Right ventricle myocardium superior (tissue), 1 donor: ENCODE results near the gene GFOD1. TPM values are rescaled to one million over a fixed set of nuclear protein-coding genes. Genes with fewer than 3 reads are reported as not detected.
"Not testable (repeated sequence)": the region's sequence is repeated elsewhere in the genome, so short reads cannot be mapped to it uniquely, and the experiment has no call there.

ENCODE experiments used
- ATAC-seq: fragments of 200-7000 bp; cut with Tn5 transposase; one replicate; pipeline ENCODE4 v1.9.1; 2020; ENCODE audit warnings: mild to moderate bottlenecking; ENCODE audit not compliant: poor library complexity
- DNase-seq: peaks from one replicate; pipeline ENCODE4 v3.0.0-alpha.2; 2020
- intact Hi-C: fragments of 100-400 bp; cut with DNase I; formaldehyde crosslinking; loops from one replicate; pipeline ENCODE4 v1.11.2; 2022
- total RNA-seq: library from RNA; stranded (reverse); fragmentation: NEBNext Ultra II Directional; extraction: Animal tissue kit (Norgen Biotek cat#: 25700); gene quantifications from one replicate; pipeline ENCODE4 v1.2.1, GENCODE V29; 2021
- donor health status: DM: no; HTN: yes; CAD: no; lungs with severe emphysema.

Gene GFOD1
- total RNA-seq, 1 donor from 2014 or later: 46.2 TPM

- intact Hi-C loops: no loop called here
- DNase-seq (no peak), ATAC-seq (no peak)
Observed at GRCh38 chr6:13453153-13453552, 34.2 kb downstream of the GFOD1 start.

DNA sequence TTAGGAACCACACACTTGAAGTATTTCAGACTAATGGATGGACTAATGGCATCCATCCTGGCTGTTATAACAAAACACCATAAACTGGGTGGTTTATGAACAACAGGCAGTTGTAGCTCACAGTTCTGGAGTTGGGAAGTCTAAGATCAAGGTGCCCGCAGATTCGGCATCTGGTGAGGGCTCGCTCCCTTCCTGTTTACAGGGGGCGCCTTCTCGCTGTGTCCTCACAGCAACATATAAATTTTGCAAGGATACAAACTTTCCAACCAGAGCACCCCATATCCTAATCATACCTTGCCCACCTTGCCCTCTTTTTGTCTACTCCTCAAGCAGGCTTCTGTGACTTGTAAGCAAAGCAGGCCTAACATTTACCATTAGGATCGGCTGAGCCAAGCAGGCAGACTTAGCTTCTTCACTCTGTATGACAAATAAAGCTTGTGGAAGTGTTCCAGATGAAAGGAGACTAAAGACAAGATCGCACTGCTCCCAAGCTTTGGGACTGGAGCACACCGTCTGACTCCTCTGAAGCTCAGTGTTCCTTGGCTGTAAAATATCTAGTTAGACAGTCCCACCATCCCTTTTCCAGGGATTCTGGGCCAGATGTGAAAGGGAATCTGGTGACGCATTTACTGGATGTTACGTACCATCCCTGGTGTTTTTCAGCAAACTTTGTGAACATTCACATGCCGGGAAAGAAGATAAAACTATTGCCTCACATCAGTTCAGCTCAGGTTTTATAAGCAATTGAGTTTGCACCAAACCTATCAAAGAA is 34.9 kb downstream of the GFOD1 start:
- intact Hi-C loops: no loop called here
- no peak for ATAC-seq
- DNase-seq: no peak

DNA sequence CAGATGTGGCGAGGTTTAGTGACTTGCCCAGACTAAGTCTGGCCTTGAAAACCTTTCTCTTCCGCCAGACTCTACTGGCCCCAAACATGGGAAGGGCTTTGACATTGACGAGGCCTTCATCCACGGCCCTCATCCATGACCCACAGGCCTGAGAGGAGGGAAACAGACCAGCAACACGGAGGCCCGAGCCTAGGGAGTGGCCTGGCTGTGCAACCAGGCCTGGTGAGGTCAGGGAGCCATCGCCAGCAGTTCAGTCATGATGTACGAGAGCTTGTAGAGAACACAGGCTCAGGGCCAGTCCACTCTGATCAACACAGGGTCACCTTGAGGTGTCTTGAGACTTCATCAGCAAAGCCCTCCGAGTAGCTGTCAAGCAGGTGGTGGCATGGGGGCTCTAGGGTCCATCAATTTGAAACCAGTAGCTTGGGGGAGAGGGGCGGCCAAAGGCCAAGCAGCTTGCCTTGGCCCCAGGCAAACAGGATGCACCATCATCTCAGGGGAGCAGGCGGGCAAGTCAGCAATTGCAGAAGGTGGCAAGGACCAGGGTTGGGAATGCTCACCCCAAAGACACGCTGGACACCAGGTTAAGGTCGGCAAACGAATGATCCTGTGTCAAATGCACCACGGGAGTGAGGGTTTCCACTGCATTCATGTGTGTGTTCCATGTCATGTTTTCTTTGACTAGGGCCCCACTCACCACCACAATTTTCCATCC is 36.1 kb downstream of the GFOD1 start:
- no peak for DNase-seq
- intact Hi-C loops: no loop called here

DNA sequence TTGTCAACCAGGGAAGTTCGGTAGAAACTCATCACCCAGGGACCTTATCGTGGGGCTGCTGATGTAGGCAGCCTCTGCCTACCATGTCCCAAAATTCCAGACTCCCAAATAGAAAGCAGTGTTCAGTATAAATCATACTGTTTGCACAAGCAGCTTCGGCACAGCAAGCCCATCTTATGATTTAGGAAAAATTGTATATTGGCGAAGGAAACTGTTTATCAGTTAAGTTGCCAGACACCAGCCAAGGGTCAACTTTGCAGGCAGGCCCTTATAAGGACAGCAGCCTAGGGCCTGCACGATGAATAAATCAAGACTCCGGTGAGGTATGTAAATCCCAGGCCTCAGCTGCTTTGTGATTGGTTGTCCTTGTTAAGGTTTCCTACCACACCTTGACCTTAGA is 36.8 kb downstream of the GFOD1 start:
- intact Hi-C loops: no loop called here
- DNase-seq: no peak

More for the DNA sequence above, 36.1 kb downstream of the GFOD1 start:
- ATAC-seq: no peak

GRCh38 chr6:13447949-13448724 is 39.3 kb downstream of the GFOD1 start:
- intact Hi-C loops: no loop called here
- ATAC-seq: peak; percentile 28
- DNase-seq: no peak

More for the DNA sequence above, 36.8 kb downstream of the GFOD1 start:
- ATAC-seq: no peak

DNA sequence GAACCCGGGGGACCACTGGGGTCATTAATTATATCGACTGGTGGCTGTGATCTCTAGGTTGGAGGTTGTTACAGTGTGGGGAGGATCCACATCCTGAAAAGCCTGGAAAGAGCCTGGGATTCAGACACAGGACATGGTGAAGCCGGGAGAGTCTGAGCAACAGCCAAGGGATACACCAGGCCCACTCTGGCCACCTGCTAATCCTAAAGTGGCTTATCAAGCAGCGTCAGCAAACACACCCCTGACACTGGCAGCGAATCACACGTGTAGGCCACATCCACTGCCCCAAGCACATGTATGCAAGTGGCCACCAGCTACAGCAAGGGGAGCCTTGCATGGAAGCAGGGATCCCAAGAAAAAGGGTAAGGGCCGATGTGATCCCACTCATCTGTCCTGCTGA is 41.0 kb downstream of the GFOD1 start:
- intact Hi-C loops: no loop called here
- peak; percentile 26 for ATAC-seq
- DNase-seq: no peak

DNA sequence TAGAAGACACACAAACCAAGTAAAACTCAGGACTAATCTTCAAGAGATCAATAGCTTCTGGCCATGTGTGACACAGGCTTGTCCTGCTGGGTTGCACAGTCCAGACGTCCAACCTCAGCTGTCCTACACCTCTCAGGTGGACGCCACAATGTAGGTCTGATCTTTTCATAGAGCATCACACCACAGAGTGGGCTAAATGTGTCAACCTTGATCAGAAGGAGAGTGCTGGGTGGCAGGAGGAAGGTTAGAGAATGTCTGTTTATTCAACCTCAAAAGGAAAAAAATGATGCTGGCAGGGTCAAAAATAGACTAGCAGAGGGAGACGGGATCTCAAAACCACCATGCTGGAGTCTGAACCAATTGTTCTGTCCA is 41.7 kb downstream of the GFOD1 start:
- DNase-seq (no peak), ATAC-seq (peak; percentile 14)
- intact Hi-C loops: no loop called here

DNA sequence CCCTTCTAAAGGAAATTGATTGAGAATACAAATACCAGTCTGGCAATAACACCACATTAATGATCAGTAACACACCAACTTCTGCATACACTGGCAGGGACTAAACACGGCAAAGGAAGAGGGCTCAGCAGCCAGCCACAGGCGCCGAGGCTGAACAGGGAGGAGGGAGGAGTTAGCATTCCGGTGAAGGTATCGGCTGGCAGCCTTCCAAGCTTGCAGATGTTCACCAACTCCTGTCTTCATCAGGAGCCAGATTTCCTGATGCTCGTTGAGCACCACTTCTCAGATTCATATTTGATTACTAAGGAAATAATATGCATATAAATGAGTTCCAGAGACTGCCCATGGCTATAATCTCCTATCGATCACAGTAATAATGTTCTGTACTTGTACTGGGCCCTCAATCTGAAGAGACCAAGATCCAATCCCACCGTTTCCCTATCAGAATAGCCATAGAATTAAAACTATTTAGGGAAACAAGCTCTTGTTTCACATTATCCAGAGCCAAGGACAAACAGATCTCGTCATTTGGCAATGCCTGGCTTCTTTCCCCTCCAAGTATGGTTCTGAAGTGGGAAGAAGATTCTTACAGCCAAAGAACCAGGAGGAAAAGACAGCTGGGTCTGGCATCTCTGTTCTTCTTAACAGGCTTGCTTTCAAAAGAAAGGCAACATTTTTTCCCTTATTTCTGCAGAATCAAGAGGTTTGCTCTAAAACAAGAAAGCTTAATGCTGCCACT is 42.2 kb downstream of the GFOD1 start:
- ATAC-seq: peak; percentile 65
- intact Hi-C loops: no loop called here
- peak; percentile 75 for DNase-seq

DNA sequence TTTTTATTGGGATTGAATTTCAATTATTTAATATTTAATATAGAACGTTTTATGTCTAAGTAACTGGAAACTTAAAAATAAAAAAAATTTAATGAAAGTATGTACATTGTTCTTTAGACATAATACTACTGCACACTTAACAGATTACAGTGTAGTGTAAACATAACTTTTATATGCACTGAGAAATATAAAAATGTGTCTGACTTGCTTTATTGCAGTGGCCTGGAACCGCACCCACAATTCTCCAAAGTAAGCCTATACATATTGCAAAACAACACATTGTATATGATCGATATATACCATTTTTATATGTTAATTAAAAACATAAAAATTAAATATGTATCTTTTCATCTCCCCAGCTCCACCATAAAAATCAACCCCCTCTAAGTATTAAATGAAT is 42.8 kb downstream of the GFOD1 start:
- DNase-seq (no peak), ATAC-seq (no peak)
- intact Hi-C loops: no loop called here

DNA sequence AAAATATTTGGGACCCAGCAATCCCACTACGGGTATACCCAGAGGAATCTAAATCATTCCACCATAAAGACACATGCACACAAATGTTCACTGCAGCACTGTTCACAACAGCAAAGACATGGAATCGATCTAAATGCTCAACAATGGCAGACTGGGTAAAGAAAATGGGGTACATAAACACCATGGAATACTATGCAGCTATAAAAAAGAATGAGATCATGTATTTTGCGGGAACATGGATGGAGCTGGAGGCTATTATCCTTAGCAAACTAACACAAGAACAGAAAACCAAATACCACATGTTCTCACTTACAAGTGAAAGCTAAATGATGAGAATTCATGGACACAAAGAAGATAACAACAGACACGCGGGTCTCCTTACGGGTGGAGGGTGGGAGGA is 43.4 kb downstream of the GFOD1 start:
- ATAC-seq: not testable (repeated sequence)

GRCh38 chr6:13441778-13442177 is 45.6 kb downstream of the GFOD1 start:
- intact Hi-C loops: no loop called here
- DNase-seq: no peak
- no peak for ATAC-seq

More for the DNA sequence above, 43.4 kb downstream of the GFOD1 start:
- DNase-seq, intact Hi-C loops: not testable (repeated sequence)

DNA sequence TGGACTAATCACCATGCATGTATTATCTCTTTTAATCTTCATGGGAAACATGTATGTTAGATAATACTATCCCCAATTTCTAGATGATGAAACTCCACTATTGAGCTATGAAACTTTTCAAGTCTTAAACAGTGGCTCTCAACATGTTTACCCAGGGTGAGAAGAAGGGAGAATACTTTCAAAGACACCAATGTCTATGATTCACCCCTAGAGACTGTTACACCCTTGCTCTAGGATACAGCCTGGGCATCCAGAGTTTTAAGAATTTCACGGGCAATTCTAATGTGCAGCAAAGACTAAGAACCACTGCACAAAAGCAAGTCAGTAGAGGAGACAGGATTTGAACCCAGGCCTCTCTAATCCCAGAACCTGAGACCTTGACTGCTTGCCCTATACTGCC is 47.8 kb downstream of the GFOD1 start:
- no peak for ATAC-seq
- no peak for DNase-seq
- intact Hi-C loops: no loop called here

DNA sequence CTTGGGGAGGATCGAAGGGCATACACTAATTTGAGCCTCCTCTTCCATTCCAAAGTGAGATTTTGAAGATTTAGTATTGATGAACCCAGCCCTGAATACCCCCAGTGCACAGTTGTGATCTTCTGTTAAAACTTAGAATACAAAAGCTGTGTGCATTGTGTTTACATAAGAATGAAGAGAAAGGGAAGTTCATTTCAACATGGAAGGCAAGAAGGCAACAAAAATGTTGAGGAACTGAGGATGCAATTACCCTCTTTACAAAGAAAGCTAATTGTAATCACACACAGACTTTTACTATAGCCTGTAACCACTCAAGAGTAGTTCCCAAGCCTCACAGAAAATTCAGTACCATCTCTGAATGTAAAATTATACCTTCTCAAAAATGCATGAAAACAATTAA is 49.3 kb downstream of the GFOD1 start:
- intact Hi-C loops: no loop called here
- no peak for DNase-seq
- ATAC-seq: no peak

GRCh38 chr6:13437218-13437996 is 50.0 kb downstream of the GFOD1 start:
- intact Hi-C loops: no loop called here
- ATAC-seq: no peak
- DNase-seq: no peak

DNA sequence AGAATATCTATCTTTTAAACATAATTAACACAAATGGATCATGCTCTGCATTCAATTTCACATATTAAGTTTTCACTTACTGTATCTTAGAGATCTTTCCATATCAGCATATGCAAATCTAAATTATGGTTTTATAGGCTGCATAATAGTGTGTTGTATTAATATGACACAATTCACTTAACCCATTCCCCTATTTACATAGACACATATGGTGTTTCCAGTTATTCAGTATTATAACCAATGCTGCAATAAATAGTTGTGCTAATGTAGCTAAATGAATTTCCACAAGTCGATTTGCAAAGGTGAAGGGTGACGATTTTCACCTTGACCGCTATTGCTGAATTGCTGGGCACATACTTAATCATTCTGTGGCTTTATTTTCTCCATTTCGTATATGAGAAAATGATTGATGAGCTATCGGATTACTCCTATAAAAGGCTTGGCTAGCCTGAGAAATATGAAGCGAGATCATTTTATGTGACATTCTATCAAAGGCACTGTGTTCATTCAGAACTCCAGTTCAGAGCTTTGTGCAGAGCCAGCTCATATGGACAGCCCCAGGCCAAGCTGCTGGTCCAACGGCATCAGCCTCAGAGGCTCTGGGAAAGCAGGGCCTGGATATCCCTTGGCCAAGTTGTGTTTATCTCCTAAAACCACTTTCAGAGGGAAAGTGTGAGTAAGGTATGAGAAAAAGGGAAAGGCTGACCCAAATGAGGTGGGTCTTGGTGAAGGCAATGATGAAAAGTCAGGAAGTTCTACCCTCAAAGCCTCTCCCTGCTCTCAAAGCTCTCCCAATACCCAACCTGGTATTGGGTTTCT is 50.8 kb downstream of the GFOD1 start:
- intact Hi-C loops: no loop called here
- DNase-seq (no peak), ATAC-seq (no peak)

DNA sequence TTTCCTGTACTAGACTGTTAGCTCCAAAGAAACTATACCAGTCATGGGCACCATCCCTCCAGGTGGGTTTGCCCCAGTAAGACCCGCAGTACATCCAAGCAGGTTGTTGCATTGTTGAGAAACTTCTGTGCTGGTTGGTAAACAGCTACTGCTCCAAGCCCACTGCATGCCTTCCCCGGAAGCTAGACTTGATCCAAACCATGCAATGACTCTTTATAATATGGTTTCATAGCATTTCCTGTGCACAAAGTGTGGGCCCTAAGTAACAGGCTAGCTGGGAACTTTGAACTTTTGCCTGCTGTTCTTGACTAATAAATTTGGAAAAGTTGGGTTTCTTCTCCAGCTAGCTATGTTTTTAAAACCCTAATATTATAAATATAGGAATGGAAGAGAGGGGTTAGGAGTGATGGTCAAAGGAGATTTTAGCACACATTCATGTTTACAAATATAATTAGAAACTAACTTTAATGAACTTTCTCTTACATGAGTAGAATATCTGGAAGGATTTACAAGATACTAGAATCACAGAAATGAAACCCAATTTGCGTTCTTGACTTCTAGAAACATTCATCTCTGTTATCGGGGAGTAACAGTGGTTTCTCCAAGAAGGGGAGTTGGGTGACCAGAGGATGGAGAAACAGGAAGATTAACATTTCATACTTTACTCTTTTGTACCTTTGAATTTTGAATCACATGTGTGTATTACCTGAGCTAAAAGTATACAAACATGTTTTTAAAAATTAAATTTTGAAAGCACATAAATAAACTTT is 51.7 kb downstream of the GFOD1 start:
- intact Hi-C loops: no loop called here
- ATAC-seq (no peak), DNase-seq (no peak)

DNA sequence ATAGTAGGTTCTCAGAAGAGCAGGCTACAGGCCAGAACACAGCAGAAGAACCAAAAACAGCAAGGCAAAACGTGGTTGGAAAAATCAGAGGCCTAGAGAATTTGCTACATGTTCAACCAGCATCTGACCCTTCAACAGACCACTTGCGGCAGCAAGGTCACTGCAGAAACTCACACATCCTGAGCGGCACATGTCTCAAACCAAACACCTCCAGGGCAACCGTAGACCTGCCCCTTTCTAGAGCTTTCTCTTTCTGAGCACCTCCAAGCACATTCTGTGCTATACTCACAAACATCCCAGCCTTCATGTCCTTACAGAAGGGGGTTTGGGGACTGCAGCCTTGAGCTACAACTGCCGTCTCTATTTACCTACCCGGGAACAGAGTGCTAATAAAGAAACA is 52.6 kb downstream of the GFOD1 start:
- no peak for ATAC-seq
- intact Hi-C loops: no loop called here
- no peak for DNase-seq
